VCaP (cell line): Measurements from ENCODE around the gene GPR17.

Experiments used
- H3K27ac ChIP-seq: fragments of 450-650 bp; 2 replicates; pipeline ENCODE4 v1.5.1; 2017
- TF ChIP-seq, protein P1 (sequence below): fragments of 450-650 bp; conservative IDR thresholded peaks from 2 replicates; pipeline ENCODE4 v1.5.1; 2017; ENCODE audit warnings: mild to moderate bottlenecking, moderate library complexity

The GPR17 gene

DNA sequence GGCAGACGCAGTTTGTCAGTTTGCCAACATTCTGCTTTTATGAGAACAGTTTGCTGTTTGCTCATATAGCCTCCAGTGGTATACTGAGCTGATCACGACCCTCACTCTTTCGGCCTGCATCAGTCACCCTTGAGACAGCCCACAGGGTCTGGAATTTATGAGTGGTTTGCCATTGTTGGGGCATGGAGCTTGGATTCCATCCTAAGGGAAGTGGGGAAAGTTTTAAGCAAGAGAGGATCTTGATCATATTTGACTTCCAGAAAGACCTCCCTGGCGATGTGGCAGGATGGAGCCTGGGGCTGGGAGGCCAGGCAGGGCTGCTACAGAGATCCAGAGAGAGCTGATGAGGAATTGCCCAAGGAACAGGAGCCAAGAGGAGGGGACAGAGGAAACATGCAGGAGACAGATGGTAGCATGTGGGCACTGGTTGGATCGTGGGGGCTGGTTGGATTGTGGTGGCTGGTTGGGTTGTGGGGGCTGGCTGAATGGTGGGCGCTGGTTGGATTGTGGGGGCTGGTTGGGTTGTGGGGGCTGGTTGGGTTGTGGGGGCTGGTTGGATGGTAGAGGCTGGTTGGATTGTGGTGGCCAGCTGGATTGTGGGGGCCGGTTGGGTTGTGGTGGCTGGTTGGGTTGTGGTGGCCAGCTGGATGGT is 27.3 kb upstream of the GPR17 start:
- peak overlapping the region; percentile 84 for H3K27ac ChIP-seq
- TF ChIP-seq, protein P1, sequence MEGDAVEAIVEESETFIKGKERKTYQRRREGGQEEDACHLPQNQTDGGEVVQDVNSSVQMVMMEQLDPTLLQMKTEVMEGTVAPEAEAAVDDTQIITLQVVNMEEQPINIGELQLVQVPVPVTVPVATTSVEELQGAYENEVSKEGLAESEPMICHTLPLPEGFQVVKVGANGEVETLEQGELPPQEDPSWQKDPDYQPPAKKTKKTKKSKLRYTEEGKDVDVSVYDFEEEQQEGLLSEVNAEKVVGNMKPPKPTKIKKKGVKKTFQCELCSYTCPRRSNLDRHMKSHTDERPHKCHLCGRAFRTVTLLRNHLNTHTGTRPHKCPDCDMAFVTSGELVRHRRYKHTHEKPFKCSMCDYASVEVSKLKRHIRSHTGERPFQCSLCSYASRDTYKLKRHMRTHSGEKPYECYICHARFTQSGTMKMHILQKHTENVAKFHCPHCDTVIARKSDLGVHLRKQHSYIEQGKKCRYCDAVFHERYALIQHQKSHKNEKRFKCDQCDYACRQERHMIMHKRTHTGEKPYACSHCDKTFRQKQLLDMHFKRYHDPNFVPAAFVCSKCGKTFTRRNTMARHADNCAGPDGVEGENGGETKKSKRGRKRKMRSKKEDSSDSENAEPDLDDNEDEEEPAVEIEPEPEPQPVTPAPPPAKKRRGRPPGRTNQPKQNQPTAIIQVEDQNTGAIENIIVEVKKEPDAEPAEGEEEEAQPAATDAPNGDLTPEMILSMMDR = no peak

DNA sequence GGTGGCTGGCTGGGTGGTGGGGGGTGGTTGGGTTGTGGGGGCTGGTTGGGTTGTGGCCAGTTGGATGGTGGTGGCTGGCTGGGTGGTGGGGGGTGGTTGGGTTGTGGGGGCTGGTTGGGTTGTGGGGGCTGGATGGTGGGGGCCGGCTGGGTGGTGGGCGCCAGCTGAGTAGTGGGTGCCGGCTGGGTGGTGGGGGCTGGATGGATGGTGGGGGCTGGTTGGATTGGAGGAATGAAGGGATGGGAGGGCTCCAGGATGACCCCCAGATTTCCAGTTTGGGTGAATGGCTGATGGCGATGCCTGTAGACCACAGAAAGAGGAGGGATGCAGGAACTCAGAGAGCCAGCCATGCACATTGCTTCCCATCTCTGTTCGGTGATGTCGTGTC is 26.8 kb upstream of the GPR17 start:
- TF ChIP-seq, protein P1 = no peak
- no peak overlapping the region for H3K27ac ChIP-seq

DNA sequence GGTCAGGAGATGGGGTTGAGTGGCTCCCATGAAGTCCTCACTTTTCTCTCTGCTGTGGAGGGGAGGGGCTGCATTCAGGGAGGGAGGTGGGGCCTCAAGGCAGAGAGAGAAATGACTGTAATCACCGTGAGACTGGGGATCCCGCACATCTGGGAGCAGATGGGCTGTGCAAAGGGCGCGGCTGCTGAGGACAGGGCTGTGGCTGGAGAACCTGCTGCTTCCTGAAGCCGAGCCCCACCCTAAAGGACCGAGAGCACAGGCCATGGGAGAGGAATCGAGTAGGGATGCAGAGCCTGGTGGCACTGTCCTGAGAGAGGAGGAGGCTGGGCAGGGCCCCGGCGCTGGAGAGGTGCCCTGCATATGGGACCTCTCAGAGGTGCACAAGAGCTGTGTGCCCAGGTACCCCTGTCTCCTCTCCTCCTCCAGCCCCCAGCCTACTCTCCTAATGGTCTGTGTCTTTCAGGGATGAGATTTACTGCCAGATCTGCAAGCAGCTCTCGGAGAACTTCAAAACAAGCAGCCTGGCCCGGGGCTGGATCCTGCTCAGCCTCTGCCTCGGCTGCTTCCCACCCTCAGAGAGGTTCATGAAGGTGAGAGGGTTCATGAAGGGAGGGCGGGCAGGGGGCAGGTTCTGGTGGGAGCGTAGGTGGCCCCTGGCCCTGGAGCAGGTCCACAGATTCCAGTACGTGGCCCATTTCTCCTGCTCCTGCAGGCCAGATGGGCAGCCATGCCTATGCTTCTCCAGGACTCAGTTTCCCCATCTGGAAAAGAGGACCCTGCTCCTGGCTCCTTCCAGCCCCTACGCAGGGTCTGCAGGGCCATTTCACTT is 25.9 kb upstream of the GPR17 start:
- TF ChIP-seq, protein P1 = no peak
- H3K27ac ChIP-seq = no peak overlapping the region

DNA sequence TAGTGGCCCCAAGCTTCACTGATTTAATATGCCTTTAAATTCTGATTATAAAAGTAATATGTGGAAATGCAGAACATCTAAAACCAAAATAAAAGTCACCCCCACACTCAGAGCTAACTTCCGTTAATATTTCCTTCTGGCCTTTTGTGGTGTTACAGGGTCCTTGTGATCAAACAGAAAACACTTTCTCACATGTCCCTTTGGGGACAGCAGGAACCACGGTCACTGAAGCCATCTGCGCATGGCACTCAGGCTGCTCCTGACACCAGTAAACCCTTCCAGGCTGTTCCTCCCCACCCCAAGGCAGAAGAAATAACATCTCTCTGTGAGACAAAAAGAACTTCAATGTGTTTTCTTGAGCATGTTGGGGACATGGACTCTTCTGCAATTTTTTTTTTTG is 25.1 kb upstream of the GPR17 start:
- TF ChIP-seq, protein P1 = no peak
- no peak overlapping the region for H3K27ac ChIP-seq

DNA sequence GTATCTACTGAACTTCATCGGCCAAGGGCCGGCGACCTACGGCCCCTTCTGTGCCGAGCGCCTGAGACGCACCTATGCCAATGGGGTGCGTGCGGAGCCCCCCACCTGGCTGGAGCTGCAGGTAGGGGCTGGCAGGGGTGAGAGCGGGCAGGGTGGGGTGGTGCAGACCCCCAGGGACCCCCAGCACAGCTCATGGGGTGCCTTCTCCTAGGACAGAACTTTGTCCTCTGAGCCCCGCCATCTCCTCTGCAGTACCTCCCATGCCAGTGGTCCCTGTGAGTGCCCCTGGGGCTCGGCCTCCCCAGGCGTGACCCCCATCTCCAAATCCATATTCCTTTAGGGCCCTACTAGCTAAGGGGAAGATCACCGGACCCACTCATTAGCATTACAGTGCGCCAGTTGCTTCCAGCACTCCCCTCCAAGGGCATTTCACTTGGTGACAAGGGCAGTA is 23.9 kb upstream of the GPR17 start:
- H3K27ac ChIP-seq = no peak overlapping the region
- TF ChIP-seq, protein P1 = no peak

DNA sequence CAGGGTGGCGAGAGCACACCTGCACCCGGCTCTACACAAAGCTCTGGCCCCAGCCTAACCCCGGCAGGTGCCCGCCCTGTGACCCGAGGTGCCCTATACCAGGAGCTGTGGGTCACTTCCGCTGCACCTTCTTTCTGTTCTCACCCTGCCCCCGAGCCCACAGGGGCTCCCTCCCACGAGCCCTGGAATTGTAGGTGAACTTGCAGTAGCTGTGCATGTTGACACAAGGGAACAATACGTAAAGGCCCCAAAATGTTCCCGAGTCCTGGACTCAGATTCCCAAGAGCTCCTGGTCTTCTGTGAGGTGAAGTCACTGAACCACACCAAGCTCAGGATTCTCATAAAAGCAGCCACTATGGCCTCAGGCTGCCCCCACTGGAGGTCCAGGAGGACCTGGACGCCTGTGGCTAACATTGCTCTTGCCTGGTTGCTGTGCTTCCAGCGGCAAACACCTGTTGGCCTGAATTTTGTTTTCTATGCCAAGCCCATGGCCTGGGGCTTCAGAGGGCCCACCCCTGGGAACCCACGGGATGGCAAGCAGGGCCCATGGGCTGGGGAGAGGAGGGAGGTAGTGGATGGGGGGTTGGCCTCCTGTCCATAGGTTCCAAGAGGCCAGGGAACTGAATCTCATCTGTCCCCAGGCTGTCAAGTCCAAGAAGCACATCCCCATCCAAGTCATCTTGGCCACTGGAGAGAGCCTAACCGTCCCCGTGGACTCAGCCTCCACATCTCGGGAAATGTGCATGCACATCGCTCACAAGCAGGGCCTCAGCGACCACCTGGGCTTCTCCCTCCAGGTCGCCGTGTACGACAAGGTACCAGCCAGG is 23.2 kb upstream of the GPR17 start:
- TF ChIP-seq, protein P1 = no peak
- no peak overlapping the region for H3K27ac ChIP-seq
